ENCODE data around the gene JAZF1. TPM values are rescaled to one million over a fixed set of nuclear protein-coding genes. Genes with fewer than 3 reads are reported as not detected.

JAZF1 gene
- total RNA-seq, 1 experiment from 2014 or later = 6.9 TPM

- no peak for DNase-seq (ENCODE audit: low read depth)
Observed at GRCh38 chr7:28008911-28009310, 171.7 kb downstream of the JAZF1 start.

GRCh38 chr7:28008171-28008570, 172.4 kb downstream of the JAZF1 start:
- DNase-seq (ENCODE audit: low read depth) = no peak

GRCh38 chr7:28006491-28006890, 174.1 kb downstream of the JAZF1 start:
- no peak for DNase-seq (ENCODE audit: low read depth)

GRCh38 chr7:28005847-28006231, 174.8 kb downstream of the JAZF1 start:
- DNase-seq (ENCODE audit: low read depth) = no peak

- DNase-seq (ENCODE audit: low read depth) = peak; percentile 54
Observed at GRCh38 chr7:28005075-28005846, 175.3 kb downstream of the JAZF1 start.

- no peak for DNase-seq (ENCODE audit: low read depth)
Observed at GRCh38 chr7:28003408-28003807, 177.2 kb downstream of the JAZF1 start.

GRCh38 chr7:28002638-28003037, 178.0 kb downstream of the JAZF1 start:
- peak; percentile 45 for DNase-seq (ENCODE audit: low read depth)

- no peak for DNase-seq (ENCODE audit: low read depth)
Observed at GRCh38 chr7:28001896-28002295, 178.7 kb downstream of the JAZF1 start.

GRCh38 chr7:27999829-28000228, 180.8 kb downstream of the JAZF1 start:
- no peak for DNase-seq (ENCODE audit: low read depth)

- DNase-seq (ENCODE audit: low read depth) = no peak
Observed at GRCh38 chr7:27998382-27998781, 182.2 kb downstream of the JAZF1 start.

- no peak for DNase-seq (ENCODE audit: low read depth)
Observed at GRCh38 chr7:27997188-27997707, 183.3 kb downstream of the JAZF1 start.

- DNase-seq (ENCODE audit: low read depth) = no peak
Observed at GRCh38 chr7:27996141-27996540, 184.5 kb downstream of the JAZF1 start.

GRCh38 chr7:27995228-27995627, 185.4 kb downstream of the JAZF1 start:
- DNase-seq (ENCODE audit: low read depth) = no peak

GRCh38 chr7:27994639-27995038, 186.0 kb downstream of the JAZF1 start:
- DNase-seq (ENCODE audit: low read depth) = peak; percentile 73

- DNase-seq (ENCODE audit: low read depth) = no peak
Observed at GRCh38 chr7:27992755-27993493, 187.7 kb downstream of the JAZF1 start.

GRCh38 chr7:27992097-27992496, 188.5 kb downstream of the JAZF1 start:
- no peak for DNase-seq (ENCODE audit: low read depth)

GRCh38 chr7:27991006-27991528, 189.5 kb downstream of the JAZF1 start:
- no peak for DNase-seq (ENCODE audit: low read depth)

- no peak for DNase-seq (ENCODE audit: low read depth)
Observed at GRCh38 chr7:27976531-27976930, 204.1 kb downstream of the JAZF1 start.

GRCh38 chr7:27973625-27974024, 207.0 kb downstream of the JAZF1 start:
- no peak for DNase-seq (ENCODE audit: low read depth)

- DNase-seq (ENCODE audit: low read depth) = no peak
Observed at GRCh38 chr7:27972276-27972675, 208.3 kb downstream of the JAZF1 start.

- no peak for DNase-seq (ENCODE audit: low read depth)
Observed at GRCh38 chr7:27971171-27971812, 209.3 kb downstream of the JAZF1 start.

- no peak for DNase-seq (ENCODE audit: low read depth)
Observed at GRCh38 chr7:27970350-27970749, 210.2 kb downstream of the JAZF1 start.

Data from Daoy (cell line).